ENCODE results near the gene PTPRN2.

DNA sequence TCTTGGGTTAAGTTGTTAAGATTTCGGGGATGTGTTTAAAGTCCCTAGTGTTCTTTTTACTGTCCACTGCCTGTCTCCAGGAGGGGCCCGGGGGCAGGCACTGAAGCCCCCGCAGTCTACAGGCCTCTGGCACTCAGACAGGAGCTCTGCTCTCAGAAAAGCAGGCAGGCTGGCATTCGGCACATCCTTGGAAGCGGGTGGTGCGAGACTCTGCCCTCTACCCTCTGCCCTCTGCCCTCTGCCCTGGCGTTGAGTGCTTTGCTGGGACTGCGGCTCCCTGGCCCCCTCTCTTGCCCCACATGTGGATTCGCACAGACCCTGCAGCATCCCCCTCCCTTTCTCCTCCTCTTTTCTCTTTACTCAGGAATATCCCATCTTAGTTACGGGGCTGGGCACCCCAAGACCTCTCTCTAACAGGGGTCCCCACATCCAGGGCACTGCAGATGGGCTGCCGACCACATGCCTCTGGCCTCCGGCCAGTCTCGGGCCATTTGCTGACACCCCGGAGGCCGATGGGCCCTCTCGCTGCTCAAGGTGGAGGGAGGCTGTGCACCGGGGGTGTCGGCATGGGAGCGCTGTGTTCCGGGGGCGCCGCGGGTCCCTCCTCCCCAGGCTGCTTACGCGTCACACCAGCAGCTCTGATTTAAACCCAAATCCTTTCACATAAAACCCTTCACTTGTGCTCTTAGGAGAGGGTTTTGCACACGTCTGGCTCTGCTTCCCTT, 770.9 kb downstream of the PTPRN2 start:
- TF ChIP-seq FOXM1 (IDR thresholded peaks at IDR 0.05; ENCODE audit: borderline replicate concordance) (no peak), TARDBP (IDR thresholded peaks at IDR 0.05) (no peak), CTBP1 (IDR thresholded peaks at IDR 0.05; ENCODE audit: borderline replicate concordance) (no peak), FOXA1 (IDR thresholded peaks at IDR 0.05) (no peak)
